ENCODE measurements around the gene GALNTL6.
"Not testable (repeated sequence)": the region's sequence is repeated elsewhere in the genome, so short reads cannot be mapped to it uniquely, and the experiment has no call there.

GALNTL6 gene

GRCh38 chr4:172897046-172897445 is 1083.8 kb downstream of the GALNTL6 start:
- no peak for DNase-seq

DNA sequence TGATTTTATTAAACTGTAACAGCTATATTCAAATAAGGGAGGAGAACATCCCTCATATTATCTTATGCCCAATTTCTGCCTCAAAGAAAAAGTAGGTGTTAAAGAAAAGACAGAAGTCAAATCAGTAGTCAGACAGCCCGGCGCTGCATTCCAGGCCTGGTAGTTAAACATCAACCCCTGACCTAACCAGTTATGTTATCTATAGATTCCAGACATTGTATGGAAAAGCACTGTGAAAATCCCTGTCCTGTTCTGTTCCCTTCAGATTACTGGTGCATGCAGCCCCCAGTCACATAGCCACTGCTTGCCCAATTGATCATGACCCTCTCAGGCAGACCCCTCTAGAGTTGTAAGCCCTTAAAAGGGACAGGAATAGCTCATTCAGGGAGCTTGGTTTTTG is 1085.5 kb downstream of the GALNTL6 start:
- no peak for DNase-seq

- DNase-seq: no peak
Observed at GRCh38 chr4:172899861-172900260, 1086.7 kb downstream of the GALNTL6 start.

DNA sequence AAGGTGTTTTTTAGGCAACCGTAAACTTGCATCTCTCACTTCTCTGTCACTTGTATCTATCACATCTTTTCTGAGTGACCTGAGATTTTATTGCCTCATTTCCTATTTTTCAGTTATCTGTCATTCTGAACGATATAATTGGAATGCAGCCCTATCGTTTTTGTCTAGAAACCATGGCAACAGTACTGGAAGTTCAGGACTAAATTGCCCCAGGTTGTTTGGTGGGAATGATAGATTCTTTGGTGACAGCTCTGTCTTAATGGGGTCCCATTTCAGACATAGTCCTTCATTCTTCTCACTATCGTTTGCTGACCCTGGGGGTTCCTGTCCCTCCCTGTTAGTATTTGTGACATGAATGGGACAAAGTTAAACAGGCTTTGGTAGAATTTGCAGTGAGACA is 1087.7 kb downstream of the GALNTL6 start:
- no peak for DNase-seq

DNA sequence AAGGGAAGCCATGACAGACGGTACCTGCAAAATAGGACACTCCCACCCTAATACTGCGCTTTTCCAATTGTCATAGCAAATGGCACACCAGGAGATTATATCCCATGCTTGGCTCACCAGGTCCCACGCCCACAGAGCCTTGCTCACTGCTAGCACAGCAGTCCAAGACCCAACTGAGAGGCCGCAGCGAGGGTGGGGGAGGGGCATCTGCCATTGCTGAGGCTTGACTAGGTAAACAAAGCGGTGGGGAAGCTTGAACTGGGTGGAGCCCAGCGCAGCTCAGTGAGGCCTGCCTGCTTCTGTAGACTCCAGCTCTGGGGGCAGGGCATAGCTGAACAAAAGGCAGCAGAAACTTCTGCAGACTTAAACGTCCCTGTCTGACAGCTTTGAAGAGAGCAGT is 1099.3 kb downstream of the GALNTL6 start:
- not testable (repeated sequence) for DNase-seq

- not testable (repeated sequence) for DNase-seq
Observed at GRCh38 chr4:172917403-172917802, 1104.2 kb downstream of the GALNTL6 start.

DNA sequence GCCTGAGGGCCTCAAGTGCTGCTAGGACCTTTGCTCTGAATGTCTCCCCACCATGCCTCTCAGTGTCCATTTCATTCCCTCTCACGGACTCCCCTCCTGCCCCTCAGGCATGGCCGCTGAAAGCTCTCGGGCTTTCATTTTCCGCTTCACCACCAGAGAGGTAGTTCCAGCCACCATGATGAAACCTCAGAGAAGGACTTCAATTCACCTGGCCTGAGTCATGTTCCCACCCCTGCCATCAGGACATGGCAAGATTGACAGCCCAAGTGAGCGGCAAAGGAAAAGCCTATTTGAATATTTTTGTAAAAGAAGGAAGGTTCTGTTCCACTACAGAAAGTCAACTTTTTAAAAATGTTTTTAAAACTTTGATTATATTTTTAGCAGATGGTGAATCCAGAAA is 1106.1 kb downstream of the GALNTL6 start:
- DNase-seq: no peak

DNA sequence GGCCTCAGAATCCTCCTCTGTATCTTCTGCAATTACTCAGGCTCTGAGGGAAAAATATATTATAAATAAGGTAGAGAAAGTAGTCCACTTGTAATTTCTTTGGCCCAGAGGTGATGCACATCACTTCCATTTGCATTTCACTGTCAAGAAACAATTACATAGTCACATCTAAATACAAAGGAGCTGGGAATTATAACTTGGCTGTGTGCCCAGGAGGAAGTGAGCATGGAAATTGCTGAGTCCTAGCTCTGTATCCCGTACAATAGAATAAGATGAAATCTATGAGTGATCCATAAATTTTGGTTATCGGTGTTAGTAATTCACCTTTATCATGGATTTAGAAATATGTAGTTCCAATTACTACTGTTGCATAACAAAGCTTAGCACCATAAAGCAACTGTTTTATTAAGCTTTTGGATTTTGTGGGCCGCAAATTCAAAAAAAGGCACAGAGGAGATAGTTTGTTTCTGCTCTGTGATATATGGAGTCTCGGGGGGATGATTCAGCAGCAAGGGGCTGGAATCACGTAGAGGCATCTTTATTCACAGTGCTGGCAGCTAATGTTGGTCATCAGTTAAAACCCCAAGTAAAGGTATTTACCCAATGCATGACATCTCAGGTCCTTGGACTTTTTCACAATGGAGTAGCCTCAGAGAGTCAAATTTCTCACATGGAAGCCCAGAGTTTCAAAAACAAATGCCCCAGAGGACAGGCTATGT is 1114.1 kb downstream of the GALNTL6 start:
- no peak for DNase-seq

DNA sequence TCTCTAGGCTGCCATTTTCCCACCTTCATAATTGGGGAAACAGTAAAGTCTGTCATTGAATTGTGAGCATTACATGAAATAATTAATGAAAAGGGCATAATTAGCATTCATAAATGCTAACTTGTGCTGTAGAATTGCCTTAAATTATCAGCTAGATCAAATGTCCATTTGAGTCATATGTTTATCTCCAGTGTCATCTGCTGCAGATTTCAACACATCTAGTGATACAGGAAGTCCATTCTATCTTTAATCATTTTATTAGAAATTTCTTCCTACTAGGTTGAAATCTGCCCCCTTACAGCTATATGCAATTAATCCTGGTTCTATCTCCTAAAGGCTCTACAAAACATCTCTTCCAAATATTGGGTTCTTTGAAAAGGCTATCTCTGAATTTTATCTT is 1115.1 kb downstream of the GALNTL6 start:
- DNase-seq: no peak

DNA sequence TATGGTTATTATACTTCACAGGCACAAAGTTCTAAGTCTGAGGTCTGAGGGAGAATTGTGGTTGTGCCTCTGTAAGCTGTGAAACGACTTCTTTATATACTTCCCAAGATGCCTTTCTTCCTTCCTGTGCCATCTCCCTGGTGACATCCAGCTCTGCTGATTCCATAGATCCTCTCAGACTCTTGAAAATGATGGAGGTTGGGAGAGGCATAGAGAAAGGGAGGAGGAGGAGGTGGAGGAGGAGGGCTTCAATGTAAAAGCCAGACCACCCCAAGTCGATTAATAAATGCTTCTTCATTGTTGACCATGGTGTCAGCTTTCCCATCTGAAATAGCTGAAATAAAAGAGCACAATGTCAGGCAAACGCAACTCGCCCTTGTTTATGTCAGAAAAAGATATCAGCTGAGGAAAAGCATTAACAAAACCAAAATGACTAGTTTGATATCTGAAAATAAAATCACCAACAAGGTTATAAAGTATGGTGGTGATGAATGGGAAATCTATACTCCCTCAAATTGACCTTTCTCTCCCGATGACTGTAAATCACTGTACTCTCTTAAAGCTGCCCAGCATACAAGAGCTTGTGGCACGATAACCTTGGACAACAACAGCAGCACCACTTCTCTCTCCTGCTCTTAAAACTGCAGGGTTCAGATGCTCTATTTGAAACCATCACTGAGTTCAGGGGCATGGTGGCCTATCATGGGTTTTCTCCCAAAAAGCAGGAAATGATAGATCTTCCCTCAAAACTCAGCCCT is 1125.0 kb downstream of the GALNTL6 start:
- DNase-seq: no peak

DNA sequence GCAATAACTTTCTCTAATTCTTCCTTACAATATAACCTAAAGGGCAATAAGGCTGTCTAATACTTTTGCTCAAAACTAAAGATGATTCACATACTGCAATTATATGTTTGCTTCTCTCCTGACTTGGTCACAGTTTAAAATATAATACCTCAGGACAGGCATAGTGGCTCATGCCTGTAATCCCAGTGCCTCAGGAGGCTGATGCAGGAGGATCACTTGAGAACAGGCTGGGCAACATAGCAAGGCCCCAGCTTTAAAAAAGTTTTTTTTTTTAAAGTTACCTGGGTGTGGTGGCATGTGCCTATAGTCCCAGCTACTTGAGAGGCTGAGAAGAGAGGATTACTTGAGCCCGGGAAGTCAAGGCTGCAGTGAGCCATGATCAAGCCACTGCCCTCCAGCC is 1125.7 kb downstream of the GALNTL6 start:
- no peak for DNase-seq

DNA sequence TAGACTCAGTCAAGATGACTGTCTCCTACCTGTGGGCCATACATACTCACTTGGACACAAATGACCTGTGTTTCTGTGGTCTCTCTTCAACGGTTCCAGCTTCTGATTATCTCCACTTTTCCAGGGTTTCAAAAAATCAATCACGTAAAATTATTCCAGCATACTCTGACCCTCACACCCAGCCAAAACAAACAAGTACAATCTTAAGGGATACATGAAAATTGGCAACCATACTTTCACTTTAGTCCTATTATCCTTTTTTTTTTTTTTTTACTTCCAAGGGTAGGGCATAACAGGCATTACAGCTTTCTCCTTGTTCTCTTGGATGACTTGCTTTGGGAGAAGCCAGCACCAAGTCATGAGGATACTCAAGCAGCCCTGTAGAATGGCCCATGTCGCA is 1129.6 kb downstream of the GALNTL6 start:
- no peak for DNase-seq

- DNase-seq: no peak
Observed at GRCh38 chr4:172945611-172946010, 1132.4 kb downstream of the GALNTL6 start.

GRCh38 chr4:172946503-172946902 is 1133.3 kb downstream of the GALNTL6 start:
- DNase-seq: no peak

GRCh38 chr4:172947594-172947993 is 1134.4 kb downstream of the GALNTL6 start:
- no peak for DNase-seq

GRCh38 chr4:172950990-172951389 is 1137.8 kb downstream of the GALNTL6 start:
- DNase-seq: no peak

- no peak for DNase-seq
Observed at GRCh38 chr4:172951679-172952451, 1138.7 kb downstream of the GALNTL6 start.

- no peak for DNase-seq
Observed at GRCh38 chr4:172953896-172954568, 1140.8 kb downstream of the GALNTL6 start.

- DNase-seq: not testable (repeated sequence)
Observed at GRCh38 chr4:172956340-172956739, 1143.1 kb downstream of the GALNTL6 start.

- no peak for DNase-seq
Observed at GRCh38 chr4:172957216-172957615, 1144.0 kb downstream of the GALNTL6 start.

GRCh38 chr4:172962564-172963353 is 1149.6 kb downstream of the GALNTL6 start:
- DNase-seq: peak; percentile 83

Data from NCI-H1092 (cell line).